ENCODE measurements around the gene TRPC5OS.

TRPC5OS gene

DNA sequence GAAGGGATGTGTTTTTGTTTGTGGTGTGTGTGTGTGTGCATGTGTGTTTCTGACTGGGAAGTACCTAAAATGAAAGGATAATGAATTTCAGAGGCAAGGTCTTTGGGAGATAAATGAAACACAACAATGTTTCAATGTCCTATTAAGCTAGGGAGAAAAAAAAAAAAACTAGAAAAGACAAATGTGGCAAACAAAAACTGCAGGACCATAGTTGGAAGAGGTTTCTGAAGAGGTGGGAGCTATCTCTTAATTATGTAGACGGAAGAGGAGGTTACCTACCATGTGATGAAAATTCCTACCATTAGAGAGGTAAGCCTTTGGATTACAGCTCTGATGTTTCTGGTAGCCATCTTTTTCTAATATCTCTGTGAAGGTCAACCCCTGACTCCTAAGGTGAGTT, at the start of gene TRPC5OS:
TSS of gene TRPC5OS (plus strand) at position 301 of the 400 bp plus-strand sequence. CDS start 25,669 bp downstream, outside the sequence.
- Histone ChIP-seq H3K36me3 (ENCODE audit: insufficient read depth, low read length) (no peaks in the 10 kb centered on the region), H3K27me3 (ENCODE audit: insufficient read depth, low read length) (no peaks in the 10 kb centered on the region), H3K4me3 (ENCODE audit: low read length) (no peak within 1 kb of the TSS), H3K4me1 (ENCODE audit: insufficient read depth, low read length) (no peaks in the 10 kb centered on the region), H2AFZ (ENCODE audit: low read depth, low read length) (no peak within 1 kb of the TSS), H3K9me3 (ENCODE audit: low read length) (no peaks in the 10 kb centered on the region)

DNA sequence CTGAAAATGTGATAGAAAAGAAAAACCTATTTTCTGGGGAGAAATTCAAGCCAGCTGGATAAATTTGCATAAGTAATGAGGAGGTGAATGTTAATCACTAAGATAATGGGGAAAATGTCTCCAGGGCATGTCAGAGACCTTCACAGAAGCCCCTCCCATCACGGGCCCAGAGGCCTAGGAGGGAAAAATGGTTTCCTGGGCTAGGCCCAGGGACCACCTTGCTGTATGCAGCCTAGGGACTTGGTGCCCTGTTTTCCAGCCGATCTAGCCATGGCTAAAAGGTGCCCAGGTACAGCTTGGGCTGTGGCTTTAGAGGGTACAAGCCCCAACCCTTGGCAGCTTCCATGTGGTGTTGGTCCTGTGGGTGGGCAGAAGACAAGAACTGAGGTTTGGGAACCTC, 46.6 kb upstream of the TRPC5OS start:
- H3K36me3 ChIP-seq (ENCODE audit: insufficient read depth, low read length) = no peaks in the 10 kb centered on the region
- H3K4me1 ChIP-seq (ENCODE audit: insufficient read depth, low read length) = no peaks in the 10 kb centered on the region
- H2AFZ ChIP-seq (ENCODE audit: low read depth, low read length) = no peak overlapping the region
- H3K27me3 ChIP-seq (ENCODE audit: insufficient read depth, low read length) = no peaks in the 10 kb centered on the region
- H3K9me3 ChIP-seq (ENCODE audit: low read length) = peaks cover 2% of the 10 kb centered on the region
- no peak overlapping the region for H3K4me3 ChIP-seq (ENCODE audit: low read length)

GRCh38 chrX:111830571-111830970, 45.4 kb upstream of the TRPC5OS start:
- Histone ChIP-seq H3K4me3 (ENCODE audit: low read length) (no peak overlapping the region), H3K9me3 (ENCODE audit: low read length) (peaks cover 2% of the 10 kb centered on the region), H3K4me1 (ENCODE audit: insufficient read depth, low read length) (no peaks in the 10 kb centered on the region), H3K36me3 (ENCODE audit: insufficient read depth, low read length) (no peaks in the 10 kb centered on the region), H3K27me3 (ENCODE audit: insufficient read depth, low read length) (no peaks in the 10 kb centered on the region), H2AFZ (ENCODE audit: low read depth, low read length) (no peak overlapping the region)

DNA sequence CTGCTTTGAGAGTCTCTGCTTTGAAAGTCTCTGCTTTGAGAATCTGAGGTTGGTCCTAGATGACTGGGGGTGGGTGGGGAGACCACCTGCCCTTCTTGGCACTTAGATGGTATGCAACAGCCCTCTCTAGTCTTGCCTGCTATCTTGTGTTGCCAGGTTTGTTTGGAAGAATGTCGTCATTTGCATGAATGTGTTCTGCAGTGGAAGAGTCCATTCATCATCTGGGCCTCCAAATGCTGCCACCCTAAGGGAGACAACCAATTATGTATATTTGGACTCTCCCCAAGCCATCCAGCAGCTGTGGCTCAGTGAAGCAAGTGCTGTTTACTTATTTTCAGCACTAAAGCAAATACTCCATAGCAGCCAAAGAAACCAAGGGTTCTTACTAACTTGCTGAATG, 44.6 kb upstream of the TRPC5OS start:
- no peaks in the 10 kb centered on the region for H3K27me3 ChIP-seq (ENCODE audit: insufficient read depth, low read length)
- H3K9me3 ChIP-seq (ENCODE audit: low read length) = peaks cover 2% of the 10 kb centered on the region
- H2AFZ ChIP-seq (ENCODE audit: low read depth, low read length) = no peak overlapping the region
- no peaks in the 10 kb centered on the region for H3K36me3 ChIP-seq (ENCODE audit: insufficient read depth, low read length)
- H3K4me1 ChIP-seq (ENCODE audit: insufficient read depth, low read length) = no peaks in the 10 kb centered on the region
- no peak overlapping the region for H3K4me3 ChIP-seq (ENCODE audit: low read length)

- Histone ChIP-seq H3K9me3 (ENCODE audit: low read length) (no peaks in the 10 kb centered on the region), H3K4me1 (ENCODE audit: insufficient read depth, low read length) (no peaks in the 10 kb centered on the region), H3K36me3 (ENCODE audit: insufficient read depth, low read length) (no peaks in the 10 kb centered on the region), H3K4me3 (ENCODE audit: low read length) (no peak overlapping the region), H2AFZ (ENCODE audit: low read depth, low read length) (no peak overlapping the region), H3K27me3 (ENCODE audit: insufficient read depth, low read length) (no peaks in the 10 kb centered on the region)
Observed at GRCh38 chrX:111837197-111837596, 38.8 kb upstream of the TRPC5OS start.

DNA sequence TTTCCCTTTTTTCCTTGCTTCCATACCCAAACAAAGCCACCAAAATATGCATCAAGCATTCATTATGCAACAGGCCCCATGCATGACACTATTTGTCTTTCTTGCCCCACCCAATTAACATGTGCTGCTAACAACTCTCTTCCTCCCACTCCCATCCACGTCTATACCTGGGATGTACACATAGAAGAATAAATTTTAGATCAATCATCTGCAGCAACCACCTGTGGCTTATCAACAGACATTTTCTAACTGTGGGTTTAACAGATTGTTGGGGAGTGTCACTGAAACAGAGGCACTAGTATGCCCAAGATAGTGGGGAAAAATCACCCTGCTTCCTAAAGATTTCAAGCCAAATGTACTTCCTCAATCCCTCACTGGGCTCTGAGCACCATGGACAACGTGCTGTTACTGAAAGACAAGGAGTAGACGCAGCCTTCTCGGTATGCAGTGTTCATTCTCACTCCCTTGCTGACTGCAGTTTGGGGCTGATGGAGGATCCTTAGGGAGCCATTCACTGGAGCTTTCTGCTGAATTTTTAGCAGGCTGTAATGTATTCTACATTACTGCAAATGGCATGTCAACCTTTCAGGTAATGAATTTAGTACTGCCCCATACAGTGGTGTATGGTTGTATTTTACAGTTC, 28.4 kb upstream of the TRPC5OS start:
- no peak overlapping the region for H2AFZ ChIP-seq (ENCODE audit: low read depth, low read length)
- peaks cover 7% of the 10 kb centered on the region for H3K27me3 ChIP-seq (ENCODE audit: insufficient read depth, low read length)
- H3K4me3 ChIP-seq (ENCODE audit: low read length) = no peak overlapping the region

DNA sequence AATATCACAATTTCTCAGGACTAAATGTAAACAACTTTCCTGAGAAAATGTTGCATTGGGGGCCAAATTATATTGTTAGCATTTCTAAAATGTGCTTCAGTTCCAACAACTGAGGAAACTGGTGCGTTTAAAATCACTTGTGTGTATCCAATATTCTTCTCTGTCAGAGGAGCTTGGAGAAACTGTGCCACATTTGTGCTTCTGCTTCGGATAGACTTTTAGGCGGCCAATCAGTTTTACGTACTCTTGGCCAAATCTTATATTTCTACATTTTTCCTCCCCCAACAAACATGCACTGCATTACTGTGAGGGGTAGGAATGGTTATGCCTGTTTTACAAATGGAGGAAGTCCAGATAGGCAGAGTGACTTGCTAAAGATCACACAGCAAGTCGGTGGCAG, 27.4 kb upstream of the TRPC5OS start:
- no peaks in the 10 kb centered on the region for H3K36me3 ChIP-seq (ENCODE audit: insufficient read depth, low read length)
- no peak overlapping the region for H3K4me3 ChIP-seq (ENCODE audit: low read length)
- H3K27me3 ChIP-seq (ENCODE audit: insufficient read depth, low read length) = peaks cover 5% of the 10 kb centered on the region
- no peaks in the 10 kb centered on the region for H3K9me3 ChIP-seq (ENCODE audit: low read length)
- H3K4me1 ChIP-seq (ENCODE audit: insufficient read depth, low read length) = no peaks in the 10 kb centered on the region
- no peak overlapping the region for H2AFZ ChIP-seq (ENCODE audit: low read depth, low read length)

More for the DNA sequence above, 28.4 kb upstream of the TRPC5OS start:
- Histone ChIP-seq H3K4me1 (ENCODE audit: insufficient read depth, low read length) (no peaks in the 10 kb centered on the region), H3K36me3 (ENCODE audit: insufficient read depth, low read length) (no peaks in the 10 kb centered on the region), H3K9me3 (ENCODE audit: low read length) (no peaks in the 10 kb centered on the region)

DNA sequence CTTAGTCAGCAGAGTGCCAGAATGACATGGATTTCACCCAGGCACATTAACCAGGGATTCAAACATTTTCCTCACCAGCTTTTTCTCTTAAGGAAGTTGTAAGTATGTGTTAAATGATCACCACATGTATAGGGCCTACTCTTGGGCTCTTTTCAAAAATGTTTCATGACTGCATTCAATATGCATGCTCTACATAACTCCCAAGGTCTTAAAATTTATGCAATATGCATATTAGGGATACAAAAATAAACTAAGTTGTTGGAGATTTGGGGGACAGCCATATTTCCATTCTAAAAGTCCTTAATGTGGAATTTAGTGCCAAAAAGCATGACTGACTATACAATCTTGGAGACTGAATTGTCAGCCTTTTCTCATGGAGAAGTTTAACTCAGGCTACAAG, 25.0 kb upstream of the TRPC5OS start:
- H2AFZ ChIP-seq (ENCODE audit: low read depth, low read length) = no peak overlapping the region
- no peaks in the 10 kb centered on the region for H3K4me1 ChIP-seq (ENCODE audit: insufficient read depth, low read length)
- no peaks in the 10 kb centered on the region for H3K9me3 ChIP-seq (ENCODE audit: low read length)
- no peaks in the 10 kb centered on the region for H3K36me3 ChIP-seq (ENCODE audit: insufficient read depth, low read length)
- no peaks in the 10 kb centered on the region for H3K27me3 ChIP-seq (ENCODE audit: insufficient read depth, low read length)
- H3K4me3 ChIP-seq (ENCODE audit: low read length) = no peak overlapping the region

DNA sequence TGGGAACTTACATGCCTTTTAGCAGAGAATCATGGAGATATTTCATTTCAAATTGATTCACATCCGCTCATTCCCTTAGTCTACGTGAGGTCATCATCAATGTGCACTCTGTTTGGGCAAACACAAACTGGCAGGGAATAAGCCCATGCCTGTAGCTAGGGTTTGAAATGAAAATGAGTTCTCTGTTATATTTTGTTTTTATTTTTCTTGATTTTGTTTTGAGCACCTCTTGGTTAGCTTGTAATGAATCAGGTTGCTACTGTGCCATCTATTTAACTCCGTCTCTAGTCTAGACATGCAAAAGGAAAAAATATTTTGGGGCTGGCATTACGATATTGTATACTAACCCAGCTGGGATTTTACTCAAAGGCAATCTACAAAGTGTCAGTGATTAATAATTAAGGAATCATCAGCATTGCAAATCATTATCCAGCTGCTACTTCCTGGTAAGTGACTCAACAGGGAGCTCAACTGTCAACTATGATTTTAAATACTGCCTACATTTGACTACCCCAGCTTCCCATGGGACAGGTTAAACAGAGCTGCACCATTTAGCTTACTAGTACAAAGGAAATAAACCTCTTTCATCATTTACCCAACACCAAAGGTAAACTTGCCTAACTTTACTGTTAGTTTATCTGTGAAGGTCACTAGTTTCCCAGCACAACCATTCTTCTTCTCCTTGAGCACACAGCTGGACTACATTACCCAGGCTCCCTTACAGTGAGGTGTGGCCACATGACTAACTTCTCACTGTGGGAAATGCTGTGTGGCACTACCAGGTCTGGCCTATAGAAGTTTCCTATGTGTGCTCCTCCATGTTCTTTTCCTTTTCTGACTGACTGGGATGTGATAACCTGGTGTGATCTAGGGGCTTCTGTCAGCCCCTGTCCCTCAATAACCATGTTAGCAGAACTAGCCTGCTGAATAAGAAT, 21.2 kb upstream of the TRPC5OS start:
- H2AFZ ChIP-seq (ENCODE audit: low read depth, low read length) = no peak overlapping the region
- H3K9me3 ChIP-seq (ENCODE audit: low read length) = no peaks in the 10 kb centered on the region
- no peaks in the 10 kb centered on the region for H3K27me3 ChIP-seq (ENCODE audit: insufficient read depth, low read length)

GRCh38 chrX:111857534-111858060, 18.4 kb upstream of the TRPC5OS start:
- no peaks in the 10 kb centered on the region for H3K27me3 ChIP-seq (ENCODE audit: insufficient read depth, low read length)
- H3K4me3 ChIP-seq (ENCODE audit: low read length) = no peak overlapping the region
- H3K9me3 ChIP-seq (ENCODE audit: low read length) = no peaks in the 10 kb centered on the region
- H3K4me1 ChIP-seq (ENCODE audit: insufficient read depth, low read length) = no peaks in the 10 kb centered on the region
- no peak overlapping the region for H2AFZ ChIP-seq (ENCODE audit: low read depth, low read length)
- H3K36me3 ChIP-seq (ENCODE audit: insufficient read depth, low read length) = no peaks in the 10 kb centered on the region

More for the DNA sequence above, 21.2 kb upstream of the TRPC5OS start:
- Histone ChIP-seq H3K36me3 (ENCODE audit: insufficient read depth, low read length) (no peaks in the 10 kb centered on the region), H3K4me1 (ENCODE audit: insufficient read depth, low read length) (no peaks in the 10 kb centered on the region), H3K4me3 (ENCODE audit: low read length) (no peak overlapping the region)

GRCh38 chrX:111861605-111862004, 14.4 kb upstream of the TRPC5OS start:
- Histone ChIP-seq H3K4me1 (ENCODE audit: insufficient read depth, low read length) (no peaks in the 10 kb centered on the region), H2AFZ (ENCODE audit: low read depth, low read length) (no peak overlapping the region), H3K27me3 (ENCODE audit: insufficient read depth, low read length) (no peaks in the 10 kb centered on the region), H3K36me3 (ENCODE audit: insufficient read depth, low read length) (no peaks in the 10 kb centered on the region), H3K4me3 (ENCODE audit: low read length) (no peak overlapping the region), H3K9me3 (ENCODE audit: low read length) (no peaks in the 10 kb centered on the region)

DNA sequence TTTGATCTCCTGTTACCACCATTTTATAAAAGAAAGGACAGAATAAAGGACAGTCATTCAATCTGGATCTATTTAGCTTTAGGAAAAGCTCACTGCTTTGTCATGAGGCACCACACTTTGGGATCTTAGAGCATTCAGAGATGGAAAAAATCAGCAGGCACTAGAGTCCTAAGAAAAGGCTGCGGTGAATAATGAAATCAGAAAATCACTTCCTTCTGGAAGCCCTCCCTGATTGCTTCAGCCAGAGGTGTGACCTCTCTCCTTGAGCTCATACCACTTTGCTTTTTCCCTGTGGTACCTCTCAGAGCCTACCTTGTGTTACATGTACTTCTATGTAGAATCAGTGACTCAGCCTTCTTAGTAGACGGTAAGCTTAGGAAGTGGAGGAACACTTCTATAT, 8.7 kb upstream of the TRPC5OS start:
- no peak overlapping the region for H3K4me3 ChIP-seq (ENCODE audit: low read length)
- no peaks in the 10 kb centered on the region for H3K36me3 ChIP-seq (ENCODE audit: insufficient read depth, low read length)
- no peaks in the 10 kb centered on the region for H3K27me3 ChIP-seq (ENCODE audit: insufficient read depth, low read length)
- no peaks in the 10 kb centered on the region for H3K4me1 ChIP-seq (ENCODE audit: insufficient read depth, low read length)
- no peak overlapping the region for H2AFZ ChIP-seq (ENCODE audit: low read depth, low read length)
- no peaks in the 10 kb centered on the region for H3K9me3 ChIP-seq (ENCODE audit: low read length)
